Measurements from ENCODE around the gene HBG1. TPM values are rescaled to one million over a fixed set of nuclear protein-coding genes. Genes with fewer than 3 reads are reported as not detected.

The HBG1 gene
- total RNA-seq, 1 donor from 2014 or later, result not detected

DNA sequence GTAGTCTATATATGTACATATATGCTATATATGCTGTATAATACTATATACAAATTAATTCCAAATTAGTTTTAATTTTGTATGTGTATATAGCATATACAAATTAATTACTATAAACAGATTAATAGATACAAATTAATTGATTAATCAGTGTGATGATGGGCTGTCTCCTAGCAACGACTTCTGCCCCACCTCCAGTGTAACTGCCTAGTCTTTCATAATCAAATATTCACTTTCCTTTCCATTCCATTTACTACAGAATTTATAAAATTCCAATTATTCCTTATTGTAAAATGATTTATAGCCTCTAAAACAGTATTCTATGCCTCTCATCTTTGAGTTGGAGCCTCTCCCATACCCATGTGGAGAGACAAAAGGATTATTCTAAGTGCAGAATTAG, 16.4 kb downstream of the HBG1 start:
- ChIA-PET POLR2A (no interaction called here), CTCF (no interaction called here)
- H3K36me3 Mint-ChIP-seq (ENCODE audit: low read depth), result no peaks in the 10 kb centered on the region
- DNase-seq (no peak), ATAC-seq (ENCODE audit: low read depth) (no peak)
- H3K4me1 Mint-ChIP-seq, result peaks cover 3% of the 10 kb centered on the region
- H3K27ac Mint-ChIP-seq, result no peak overlapping the region
- no peaks in the 10 kb centered on the region for H3K9me3 Mint-ChIP-seq
- intact Hi-C loops (cut with micrococcal nuclease), result no loop called here
- no peak overlapping the region for H3K4me3 Mint-ChIP-seq
- H3K27me3 Mint-ChIP-seq, result peaks cover 4% of the 10 kb centered on the region
- TF ChIP-seq CTCF (IDR thresholded peaks at IDR 0.05), result no peak

- Mint-ChIP-seq H3K4me1 (peaks cover 3% of the 10 kb centered on the region), H3K27me3 (peaks cover 4% of the 10 kb centered on the region), H3K36me3 (ENCODE audit: low read depth) (no peaks in the 10 kb centered on the region), H3K9me3 (no peaks in the 10 kb centered on the region), H3K4me3 (no peak overlapping the region), H3K27ac (no peak overlapping the region)
- DNase-seq (no peak), ATAC-seq (ENCODE audit: low read depth) (no peak)
- intact Hi-C loops (cut with micrococcal nuclease), result no loop called here
- ChIA-PET CTCF (no interaction called here), POLR2A (no interaction called here)
- no peak for TF ChIP-seq CTCF (IDR thresholded peaks at IDR 0.05)
Measured at GRCh38 chr11:5232821-5233220, 16.8 kb downstream of the HBG1 start.

- CTCF ChIA-PET, result no interaction called here
- peaks cover 3% of the 10 kb centered on the region for H3K4me1 Mint-ChIP-seq
- no peaks in the 10 kb centered on the region for H3K36me3 Mint-ChIP-seq (ENCODE audit: low read depth)
- POLR2A ChIA-PET, result no interaction called here
- H3K9me3 Mint-ChIP-seq, result no peaks in the 10 kb centered on the region
- H3K4me3 Mint-ChIP-seq, result no peak overlapping the region
- ATAC-seq (ENCODE audit: low read depth) (no peak), DNase-seq (no peak)
- H3K27me3 Mint-ChIP-seq, result peaks cover 4% of the 10 kb centered on the region
- TF ChIP-seq CTCF (IDR thresholded peaks at IDR 0.05), result no peak
- H3K27ac Mint-ChIP-seq, result no peak overlapping the region
- intact Hi-C loops (cut with micrococcal nuclease), result no loop called here
Measured at GRCh38 chr11:5232176-5232575, 17.5 kb downstream of the HBG1 start.

- DNase-seq (no peak), ATAC-seq (ENCODE audit: low read depth) (no peak)
- H3K27ac Mint-ChIP-seq, result no peak overlapping the region
- no peaks in the 10 kb centered on the region for H3K9me3 Mint-ChIP-seq
- no peak for TF ChIP-seq CTCF (IDR thresholded peaks at IDR 0.05)
- ChIA-PET POLR2A (no interaction called here), CTCF (no interaction called here)
- peaks cover 4% of the 10 kb centered on the region for H3K27me3 Mint-ChIP-seq
- no peak overlapping the region for H3K4me3 Mint-ChIP-seq
- H3K36me3 Mint-ChIP-seq (ENCODE audit: low read depth), result no peaks in the 10 kb centered on the region
- H3K4me1 Mint-ChIP-seq, result peaks cover 3% of the 10 kb centered on the region
- intact Hi-C loops (cut with micrococcal nuclease), result no loop called here
Measured at GRCh38 chr11:5231111-5231510, 18.5 kb downstream of the HBG1 start.

DNA sequence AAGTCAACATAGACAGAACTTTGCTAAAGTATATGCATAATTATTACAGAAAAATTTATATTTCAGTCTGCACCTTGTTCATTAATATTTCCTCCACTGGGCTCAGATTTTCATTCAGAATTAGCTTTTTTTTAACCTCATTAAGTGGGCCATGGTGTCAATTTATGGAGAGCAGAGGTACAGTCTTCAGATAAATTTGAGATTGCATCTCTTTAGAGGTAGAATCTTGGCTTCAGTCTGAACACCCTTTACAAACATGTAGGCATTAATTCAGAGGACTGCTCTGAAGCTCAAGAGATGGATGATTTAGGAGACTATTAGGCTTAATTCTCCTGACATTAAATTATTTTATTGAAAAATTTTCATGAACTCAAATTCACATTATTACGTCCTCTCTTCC, 19.4 kb downstream of the HBG1 start:
- H3K9me3 Mint-ChIP-seq, result no peaks in the 10 kb centered on the region
- no peak for DNase-seq
- no peaks in the 10 kb centered on the region for H3K36me3 Mint-ChIP-seq (ENCODE audit: low read depth)
- ATAC-seq (ENCODE audit: low read depth), result no peak
- no peak overlapping the region for H3K27ac Mint-ChIP-seq
- CTCF ChIA-PET, result no interaction called here
- H3K27me3 Mint-ChIP-seq, result peaks cover 2% of the 10 kb centered on the region
- intact Hi-C loops (cut with micrococcal nuclease), result no loop called here
- H3K4me1 Mint-ChIP-seq, result peaks cover 3% of the 10 kb centered on the region
- POLR2A ChIA-PET, result no interaction called here
- no peak for TF ChIP-seq CTCF (IDR thresholded peaks at IDR 0.05)
- H3K4me3 Mint-ChIP-seq, result no peak overlapping the region
